Thoracic aorta (tissue), 2 donors: ENCODE measurements around the gene NCOA3. TPM values are rescaled to one million over a fixed set of nuclear protein-coding genes. Genes with fewer than 3 reads are reported as not detected.

ENCODE experiments used
- ATAC-seq: fragments of 150-250 bp; one replicate; pipeline ENCODE4 v1.8.0; 2017; ENCODE audit warnings: low read depth; ENCODE audit not compliant: insufficient number of reproducible peaks, low FRiP score
- DNase-seq: peaks from one replicate; pipeline ENCODE4 v3.0.0-alpha.2; 2020; ENCODE audit warnings: low spot score
- H3K27ac ChIP-seq, 2 donors: fragments of 200-600 bp; sonication (generic); 1 replicate in 1 of 2; 2 replicates in 1 of 2; pipeline ENCODE4 v1.5.1; 2016; ENCODE audit warnings: mild to moderate bottlenecking in 2 of 2, moderate library complexity in 2 of 2
- H3K27me3 ChIP-seq: fragments of 200-600 bp; sonication (generic); replicated peaks from 2 replicates; pipeline ENCODE4 v1.6.0; 2016; ENCODE audit warnings: mild to moderate bottlenecking; ENCODE audit not compliant: insufficient read depth
- H3K36me3 ChIP-seq: fragments of 200-600 bp; sonication (generic); one replicate; pipeline ENCODE4 v1.5.1; 2016
- H3K4me1 ChIP-seq, 2 donors: fragments of 200-600 bp; sonication (generic); 1 replicate in 1 of 2; 2 replicates in 1 of 2; pipeline versions ENCODE4 v1.5.1 to v1.6.0; 2016; ENCODE audit warnings: low read depth in 2 of 2, mild to moderate bottlenecking in 1 of 2; ENCODE audit not compliant: control insufficient read depth in 1 of 2
- H3K4me3 ChIP-seq: fragments of 200-600 bp; sonication (generic); 2 replicates; pipeline ENCODE4 v1.5.1; 2016; ENCODE audit warnings: mild to moderate bottlenecking
- H3K9me3 ChIP-seq: fragments of 200-600 bp; sonication (generic); 2 replicates; pipeline ENCODE4 v1.5.1; 2016
- total RNA-seq, 2 donors: library from RNA; depleted of rRNA; stranded (reverse); fragments of >200 nt; gene quantifications; one replicate each; pipeline versions ENCODE4 v1.1.0 to v1.2.3, GENCODE V29; 2016
- TF ChIP-seq, protein P1 (sequence below): fragments of 200-600 bp; sonication (generic); IDR thresholded peaks from one replicate; pipeline ENCODE4 v1.5.1; 2019; ENCODE audit warnings: antibody characterized with exemption

Gene NCOA3
- total RNA-seq, 2 donors from 2014 or later: 44.3 to 68.1 TPM

DNA sequence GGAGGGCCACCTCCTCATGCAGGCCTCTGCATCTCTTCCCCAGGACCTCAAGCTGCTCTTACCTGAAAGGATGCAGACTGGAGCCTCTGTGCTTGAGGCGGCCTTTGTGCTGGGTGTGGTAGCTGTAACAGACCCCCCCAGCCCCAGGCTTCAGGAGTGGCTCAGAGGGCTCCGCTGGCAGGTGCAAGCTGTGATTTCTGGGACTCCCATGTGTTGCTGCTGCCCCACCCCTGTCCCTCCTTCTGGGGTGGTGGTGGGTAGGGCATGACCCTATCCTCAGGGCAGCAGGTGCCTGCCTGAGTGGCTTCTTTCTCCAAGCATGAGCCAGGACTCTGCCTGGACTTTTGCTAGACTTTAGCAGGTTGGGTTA lies 162.4 kb downstream of the NCOA3 start:
- no peaks in the 10 kb centered on the region for H3K9me3 ChIP-seq
- DNase-seq (no peak), ATAC-seq (no peak)
- H3K36me3 ChIP-seq: peaks cover 5% of the 10 kb centered on the region
- H3K4me1 ChIP-seq: peaks cover 4 to 20% of the 10 kb centered on the region in 2 donors
- H3K27ac ChIP-seq: no peak overlapping the region
- H3K27me3 ChIP-seq: no peaks in the 10 kb centered on the region
- TF ChIP-seq, protein P1, sequence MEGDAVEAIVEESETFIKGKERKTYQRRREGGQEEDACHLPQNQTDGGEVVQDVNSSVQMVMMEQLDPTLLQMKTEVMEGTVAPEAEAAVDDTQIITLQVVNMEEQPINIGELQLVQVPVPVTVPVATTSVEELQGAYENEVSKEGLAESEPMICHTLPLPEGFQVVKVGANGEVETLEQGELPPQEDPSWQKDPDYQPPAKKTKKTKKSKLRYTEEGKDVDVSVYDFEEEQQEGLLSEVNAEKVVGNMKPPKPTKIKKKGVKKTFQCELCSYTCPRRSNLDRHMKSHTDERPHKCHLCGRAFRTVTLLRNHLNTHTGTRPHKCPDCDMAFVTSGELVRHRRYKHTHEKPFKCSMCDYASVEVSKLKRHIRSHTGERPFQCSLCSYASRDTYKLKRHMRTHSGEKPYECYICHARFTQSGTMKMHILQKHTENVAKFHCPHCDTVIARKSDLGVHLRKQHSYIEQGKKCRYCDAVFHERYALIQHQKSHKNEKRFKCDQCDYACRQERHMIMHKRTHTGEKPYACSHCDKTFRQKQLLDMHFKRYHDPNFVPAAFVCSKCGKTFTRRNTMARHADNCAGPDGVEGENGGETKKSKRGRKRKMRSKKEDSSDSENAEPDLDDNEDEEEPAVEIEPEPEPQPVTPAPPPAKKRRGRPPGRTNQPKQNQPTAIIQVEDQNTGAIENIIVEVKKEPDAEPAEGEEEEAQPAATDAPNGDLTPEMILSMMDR: no peak
- H3K4me3 ChIP-seq: no peak overlapping the region

DNA sequence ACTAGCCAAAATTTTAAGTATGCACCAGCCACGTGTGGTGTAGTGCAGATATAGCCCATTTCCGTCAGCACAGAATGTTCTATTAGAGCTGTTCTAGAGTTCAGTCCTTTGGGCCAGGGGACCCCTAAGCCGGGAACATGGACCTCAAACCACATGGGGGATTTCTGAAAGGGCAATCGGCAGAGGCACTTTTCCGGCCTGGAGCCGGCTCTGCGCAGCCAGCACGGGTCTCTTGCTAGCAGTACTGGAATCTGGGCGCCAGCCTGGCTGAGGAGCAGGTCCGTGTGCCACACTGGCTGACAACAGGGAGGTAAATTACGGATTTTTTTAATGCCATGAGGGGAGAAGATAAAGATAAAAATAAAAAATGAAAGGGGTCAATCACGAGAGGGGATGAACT lies 163.1 kb downstream of the NCOA3 start:
- Histone ChIP-seq H3K27ac (no peak overlapping the region), H3K4me3 (no peak overlapping the region), H3K4me1 (peaks cover 4 to 20% of the 10 kb centered on the region in 2 donors), H3K27me3 (no peaks in the 10 kb centered on the region), H3K36me3 (peaks cover 5% of the 10 kb centered on the region), H3K9me3 (no peaks in the 10 kb centered on the region)
- TF ChIP-seq, protein P1: no peak
- no peak for DNase-seq
- no peak for ATAC-seq

DNA sequence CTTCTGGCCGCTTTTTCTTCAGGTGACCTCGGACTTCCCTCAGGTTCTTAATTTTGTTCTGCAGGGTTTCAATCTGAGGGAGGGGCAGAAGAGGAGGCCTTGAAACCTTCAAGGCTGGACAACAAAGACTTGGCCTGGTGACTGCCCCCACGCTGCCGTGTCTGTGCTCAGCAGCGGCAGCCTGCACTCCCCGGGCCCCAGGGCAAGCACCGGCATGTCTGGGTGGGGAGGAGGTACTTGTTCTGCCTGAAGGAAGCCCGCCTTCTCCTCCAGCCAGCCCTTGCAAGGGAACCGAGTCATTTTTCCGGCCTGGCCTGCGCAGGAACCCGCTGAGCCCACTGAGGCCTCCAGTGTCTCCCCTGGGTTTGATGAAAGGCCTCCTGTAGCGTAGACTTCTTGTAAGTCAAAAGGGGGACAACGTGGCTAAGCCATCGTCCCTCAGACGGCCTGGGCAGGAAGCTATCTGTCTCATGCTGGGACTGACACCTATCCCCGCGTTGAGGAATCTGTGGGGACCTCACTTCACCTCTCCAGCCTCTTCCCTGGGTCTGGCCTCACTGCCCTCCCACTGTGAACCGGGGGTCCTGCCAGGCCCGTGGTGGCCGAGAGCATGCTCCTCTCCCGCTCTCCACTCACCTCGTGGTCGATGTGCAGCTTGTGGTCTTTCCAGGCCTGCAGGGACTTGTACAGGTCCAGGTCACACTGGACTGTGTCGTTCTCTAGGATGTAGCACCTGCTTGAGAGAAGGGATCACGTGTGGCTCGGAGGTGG lies 163.7 kb downstream of the NCOA3 start:
- peaks cover 5% of the 10 kb centered on the region for H3K36me3 ChIP-seq
- H3K27ac ChIP-seq: no peak overlapping the region
- TF ChIP-seq, protein P1: no peak
- peaks cover 3 to 16% of the 10 kb centered on the region in 2 donors for H3K4me1 ChIP-seq
- no peaks in the 10 kb centered on the region for H3K9me3 ChIP-seq
- ATAC-seq: no peak
- H3K27me3 ChIP-seq: no peaks in the 10 kb centered on the region
- H3K4me3 ChIP-seq: no peak overlapping the region
- no peak for DNase-seq

DNA sequence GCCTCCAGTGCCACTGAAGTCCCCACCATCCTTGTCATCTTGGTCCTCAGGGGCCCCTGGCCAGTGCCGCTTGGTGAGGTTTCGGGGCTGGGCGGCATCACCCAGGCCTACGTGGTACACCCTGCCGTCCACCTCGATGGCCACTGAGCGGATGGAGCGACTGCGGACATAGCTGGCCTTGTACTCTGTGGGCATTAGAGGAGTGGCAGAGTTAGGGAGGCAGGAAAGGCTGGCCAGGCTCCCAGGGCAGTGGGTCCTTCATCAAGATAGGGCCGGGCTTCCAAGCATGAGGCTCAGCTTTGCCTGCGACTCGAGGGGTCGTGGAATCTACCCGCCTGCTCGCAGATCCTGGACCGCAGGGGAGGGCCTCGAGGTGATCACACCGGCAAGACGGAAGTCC lies 164.6 kb downstream of the NCOA3 start:
- no peak overlapping the region for H3K4me3 ChIP-seq
- H3K27me3 ChIP-seq: no peaks in the 10 kb centered on the region
- peaks cover 0 to 15% of the 10 kb centered on the region in 2 donors for H3K4me1 ChIP-seq
- TF ChIP-seq, protein P1: no peak
- DNase-seq (no peak), ATAC-seq (no peak)
- peaks cover 5% of the 10 kb centered on the region for H3K36me3 ChIP-seq
- no peaks in the 10 kb centered on the region for H3K9me3 ChIP-seq
- no peak overlapping the region for H3K27ac ChIP-seq

DNA sequence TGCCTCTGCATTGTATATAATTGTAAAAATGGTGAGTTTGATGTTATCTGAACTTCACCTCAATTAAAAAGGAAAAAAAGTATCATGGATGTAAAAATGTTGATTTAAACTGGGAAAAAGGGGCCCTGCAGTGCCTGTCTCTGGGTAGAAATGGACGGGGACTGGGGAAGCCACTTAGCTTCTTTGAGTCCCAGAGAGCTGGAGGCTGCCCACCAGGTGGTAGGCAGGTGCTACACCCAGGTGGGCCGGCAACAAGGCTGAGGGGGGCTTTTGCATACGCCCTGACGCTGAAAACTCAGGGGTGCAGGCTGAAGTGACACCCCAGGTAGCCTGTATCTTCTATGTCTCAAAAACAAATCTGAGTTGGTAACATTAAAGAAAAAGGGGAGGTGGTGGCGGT lies 165.4 kb downstream of the NCOA3 start:
- peaks cover 0 to 15% of the 10 kb centered on the region in 2 donors for H3K4me1 ChIP-seq
- no peak for DNase-seq
- H3K36me3 ChIP-seq: no peaks in the 10 kb centered on the region
- no peak overlapping the region for H3K4me3 ChIP-seq
- TF ChIP-seq, protein P1: no peak
- no peak for ATAC-seq
- no peaks in the 10 kb centered on the region for H3K9me3 ChIP-seq
- no peaks in the 10 kb centered on the region for H3K27me3 ChIP-seq
- H3K27ac ChIP-seq: no peak overlapping the region
